Embryonic facial prominence (tissue), 1 donor: Measurements from ENCODE around the gene ALKBH7.

Source experiments
- DNase-seq: peaks from one replicate; pipeline ENCODE4 v3.0.0-alpha.2; 2016; ENCODE audit errors: extremely low spot score

The ALKBH7 gene

GRCh38 chr19:6424195-6424938, 51.8 kb downstream of the ALKBH7 start, which contains the start of gene KHSRP:
Gene KHSRP, minus strand, starts transcription at chr19:6424811. Its CDS starts 110 bp downstream, at chr19:6424701.
- no peak for DNase-seq
